H9 (cell line): ENCODE measurements around the gene PRIM2. TPM values are rescaled to one million over a fixed set of nuclear protein-coding genes. Genes with fewer than 3 reads are reported as not detected.

Experiments used
- DNase-seq: peaks from one replicate; pipeline ENCODE4 v3.0.0-alpha.2; 2017
- H2AFZ ChIP-seq: one replicate; pipeline ENCODE4 v1.6.1; 2013; ENCODE audit warnings: mild to moderate bottlenecking, low read length, control low read depth, moderate library complexity
- H2AK5ac ChIP-seq: 2 replicates; pipeline ENCODE4 v1.6.1; 2013; ENCODE audit warnings: low read length, control low read depth, mixed read lengths; ENCODE audit not compliant: insufficient read length
- H2BK120ac ChIP-seq: one replicate; pipeline ENCODE4 v1.6.1; 2013; ENCODE audit warnings: low read depth, mild to moderate bottlenecking, low read length, control low read depth, inconsistent platforms; ENCODE audit not compliant: poor library complexity, severe bottlenecking
- H2BK12ac ChIP-seq: 2 replicates; pipeline ENCODE4 v1.6.1; 2013; ENCODE audit warnings: low read length, control low read depth, mixed read lengths, low read depth; ENCODE audit not compliant: insufficient read length
- H2BK15ac ChIP-seq: 2 replicates; pipeline ENCODE4 v1.6.1; 2013; ENCODE audit warnings: low read depth, low read length, control low read depth
- H2BK20ac ChIP-seq: one replicate; pipeline ENCODE4 v1.6.1; 2013; ENCODE audit warnings: low read depth, mild to moderate bottlenecking, low read length, control low read depth, inconsistent platforms; ENCODE audit not compliant: poor library complexity, severe bottlenecking
- H2BK5ac ChIP-seq: 2 replicates; pipeline ENCODE4 v1.6.1; 2013; ENCODE audit warnings: low read length, control low read depth, mixed read lengths; ENCODE audit not compliant: insufficient read length
- H3K14ac ChIP-seq: 2 replicates; pipeline ENCODE4 v1.6.1; 2013; ENCODE audit warnings: low read length, control low read depth; ENCODE audit not compliant: insufficient read depth
- H3K18ac ChIP-seq: 2 replicates; pipeline ENCODE4 v1.6.1; 2013; ENCODE audit warnings: low read depth, mild to moderate bottlenecking, mixed read lengths, low read length, control low read depth; ENCODE audit not compliant: insufficient read length
- H3K23ac ChIP-seq: 2 replicates; pipeline ENCODE4 v1.6.1; 2013; ENCODE audit warnings: low read length, control low read depth, mixed read lengths, low read depth; ENCODE audit not compliant: insufficient read length
- H3K23me2 ChIP-seq: 2 replicates; pipeline ENCODE4 v1.6.1; 2013; ENCODE audit warnings: low read depth, mild to moderate bottlenecking, mixed read lengths, low read length, control low read depth; ENCODE audit not compliant: insufficient read length, poor library complexity, severe bottlenecking
- H3K27ac ChIP-seq: 2 replicates; pipeline ENCODE4 v1.5.1; 2013; ENCODE audit warnings: low read length, control low read depth, mixed read lengths, low read depth; ENCODE audit not compliant: insufficient read length
- H3K27me3 ChIP-seq: 2 replicates; pipeline ENCODE4 v1.6.1; 2013; ENCODE audit warnings: low read length, control low read depth, inconsistent platforms; ENCODE audit not compliant: insufficient read depth
- H3K4ac ChIP-seq: 2 replicates; pipeline ENCODE4 v1.6.1; 2013; ENCODE audit warnings: low read depth, mild to moderate bottlenecking, control low read depth, inconsistent platforms, low read length, moderate library complexity
- H3K4me1 ChIP-seq: 2 replicates; pipeline ENCODE4 v1.6.1; 2013; ENCODE audit warnings: low read length, control low read depth, inconsistent platforms; ENCODE audit not compliant: insufficient read depth
- H3K4me2 ChIP-seq: 2 replicates; pipeline ENCODE4 v1.6.1; 2013; ENCODE audit warnings: low read length, control low read depth, mixed read lengths; ENCODE audit not compliant: insufficient read length, insufficient read depth
- H3K56ac ChIP-seq: 2 replicates; pipeline ENCODE4 v1.6.1; 2013; ENCODE audit warnings: low read depth, mild to moderate bottlenecking, mixed read lengths, low read length, control low read depth; ENCODE audit not compliant: insufficient read length
- H3K79me1 ChIP-seq: 2 replicates; pipeline ENCODE4 v1.6.1; 2013; ENCODE audit warnings: low read depth, mild to moderate bottlenecking, moderate library complexity, low read length, control low read depth, inconsistent platforms; ENCODE audit not compliant: insufficient read depth, poor library complexity, severe bottlenecking
- H3K79me2 ChIP-seq: 2 replicates; pipeline ENCODE4 v1.6.1; 2013; ENCODE audit warnings: low read length, control low read depth, inconsistent platforms; ENCODE audit not compliant: insufficient read depth
- H3K9ac ChIP-seq: 2 replicates; pipeline ENCODE4 v1.6.1; 2013; ENCODE audit warnings: low read length, control low read depth, mixed read lengths; ENCODE audit not compliant: insufficient read length; ENCODE audit errors: extremely low read depth
- H3K9me3 ChIP-seq: one replicate; pipeline ENCODE4 v1.6.1; 2013; ENCODE audit warnings: low read depth, low read length, inconsistent platforms; ENCODE audit not compliant: control insufficient read depth
- H3T11ph ChIP-seq: one replicate; pipeline ENCODE4 v1.6.1; 2013; ENCODE audit warnings: mild to moderate bottlenecking, low read length, control low read depth, inconsistent platforms
- H4K20me1 ChIP-seq: one replicate; pipeline ENCODE4 v1.6.1; 2013; ENCODE audit not compliant: control insufficient read depth, insufficient read length, insufficient read depth
- H4K5ac ChIP-seq: 2 replicates; pipeline ENCODE4 v1.6.1; 2013; ENCODE audit warnings: low read depth, mild to moderate bottlenecking, mixed read lengths, low read length, control low read depth; ENCODE audit not compliant: insufficient read length
- H4K8ac ChIP-seq: replicated peaks from 2 replicates; pipeline ENCODE4 v1.6.1; 2013; ENCODE audit warnings: low read length, control low read depth, mixed read lengths, low read depth; ENCODE audit not compliant: insufficient read length
- H4K91ac ChIP-seq: 2 replicates; pipeline ENCODE4 v1.6.1; 2013; ENCODE audit warnings: low read depth, mild to moderate bottlenecking, moderate library complexity, mixed read lengths, low read length, control low read depth; ENCODE audit not compliant: insufficient read length
- H3K27ac Mint-ChIP-seq, 3 experiments: 2 replicates in 2 of 3; 3 replicates in 1 of 3; pipeline ENCODE4 v1.8.0; 2020 to 2021; ENCODE audit warnings: mixed read lengths in 3 of 3, mild to moderate bottlenecking in 1 of 3, moderate library complexity in 1 of 3
- H3K27me3 Mint-ChIP-seq: 2 replicates; pipeline ENCODE4 v1.8.0; 2021; ENCODE audit warnings: low read depth, mild to moderate bottlenecking, moderate library complexity, mixed read lengths
- H3K36me3 Mint-ChIP-seq, 3 experiments: 2 replicates in 2 of 3; 3 replicates in 1 of 3; pipeline ENCODE4 v1.8.0; 2020 to 2021; ENCODE audit warnings: low read depth in 3 of 3, mixed read lengths in 3 of 3; ENCODE audit not compliant: insufficient read depth in 1 of 3
- H3K4me1 Mint-ChIP-seq, 2 experiments: 2 replicates each; pipeline ENCODE4 v1.8.0; 2020; ENCODE audit warnings: mixed read lengths in 2 of 2
- H3K4me3 Mint-ChIP-seq, 2 experiments: 2 replicates in 1 of 2; 3 replicates in 1 of 2; pipeline ENCODE4 v1.8.0; 2020 to 2021; ENCODE audit warnings: mild to moderate bottlenecking in 2 of 2, mixed read lengths in 2 of 2, moderate library complexity in 1 of 2
- H3K9me3 Mint-ChIP-seq, 2 experiments: 2 replicates in 1 of 2; 3 replicates in 1 of 2; pipeline ENCODE4 v1.8.0; 2020; ENCODE audit warnings: mild to moderate bottlenecking in 2 of 2, mixed read lengths in 2 of 2, moderate library complexity in 1 of 2
- WGBS: extraction: QIAGEN DNeasy Blood & Tissue Kit; methylation state at CpG from one replicate; pipeline ENCODE4 v1.1.7; 2013; ENCODE audit warnings: missing lambda C conversion rate, low lambda C conversion rate, mixed read lengths; ENCODE audit not compliant: insufficient read length; ENCODE audit errors: extremely low coverage; 5-methylcytosine and 5-hydroxymethylcytosine counted together
- total RNA-seq: library from RNA; stranded (reverse); gene quantifications from 2 replicates; pipeline ENCODE4 v1.2.1, GENCODE V29; 2021
- TF ChIP-seq, protein P1 (sequence below): fragments of 200-600 bp; sonication (generic); conservative IDR thresholded peaks from 3 replicates; pipeline ENCODE4 v1.8.0; 2021; ENCODE audit warnings: antibody characterized with exemption, mild to moderate bottlenecking

The PRIM2 gene
- total RNA-seq, 1 experiment from 2014 or later = 43.0 TPM

DNA sequence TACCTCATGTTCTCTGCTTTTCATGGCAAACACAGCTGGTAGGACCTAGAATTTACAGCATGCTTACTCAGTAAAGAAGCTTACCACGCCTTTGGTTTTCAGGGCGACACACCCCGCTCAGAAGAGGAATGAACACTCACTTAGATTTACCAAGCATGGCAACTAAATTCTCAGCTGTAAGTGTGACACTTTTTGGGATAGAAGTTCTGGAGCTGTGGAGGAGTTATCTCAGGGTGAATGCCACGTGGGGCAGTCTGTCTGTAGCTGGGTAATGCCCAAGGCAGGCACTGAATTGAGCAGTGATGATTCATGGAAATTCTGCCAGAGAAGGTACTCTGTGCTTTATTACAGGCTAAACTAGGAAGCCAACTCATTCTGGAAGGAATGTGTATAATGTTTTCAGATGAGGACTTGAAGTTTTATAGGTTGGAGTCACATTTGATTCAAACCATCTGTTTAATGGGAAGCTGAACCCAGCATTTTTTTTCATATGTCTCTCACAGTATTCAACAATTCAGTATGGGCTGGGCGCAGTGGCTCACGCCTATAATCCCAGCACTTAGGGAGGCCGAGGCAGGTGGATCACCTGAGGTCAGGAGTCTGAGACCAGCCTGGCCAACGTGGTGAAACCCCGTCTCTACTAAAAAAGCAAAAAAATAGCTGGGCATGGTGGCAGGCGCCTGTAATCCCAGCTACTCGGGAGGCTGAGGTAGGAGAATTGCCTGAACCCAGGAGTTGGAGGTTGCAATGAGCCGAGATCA lies 3.5 kb upstream of the PRIM2 start:
- Histone ChIP-seq H2BK120ac (no peak overlapping the region), H3K23me2 (peaks cover 4% of the 10 kb centered on the region), H3K56ac (no peak overlapping the region), H3K4me2 (no peak overlapping the region), H2BK15ac (no peak overlapping the region), H2BK12ac (no peak overlapping the region), H2AK5ac (no peak overlapping the region), H2AFZ (no peak overlapping the region), H2BK20ac (no peak overlapping the region), H4K20me1 (no peaks in the 10 kb centered on the region), H4K5ac (no peak overlapping the region), H4K91ac (no peak overlapping the region), H3K14ac (no peak overlapping the region), H3K18ac (no peak overlapping the region), H2BK5ac (no peak overlapping the region), H3K79me1 (peaks cover under 1% of the 10 kb centered on the region), H3K79me2 (peaks cover 8% of the 10 kb centered on the region; the same call in 1 of the 2 replicates), H3T11ph (no peak overlapping the region), H3K9me3 (no peaks in the 10 kb centered on the region), H3K4ac (no peak overlapping the region), H3K4me1 (no peaks in the 10 kb centered on the region), H3K27me3 (no peaks in the 10 kb centered on the region), H4K8ac (no peak overlapping the region), H3K27ac (no peak overlapping the region), H3K9ac (no peak overlapping the region), H3K23ac (no peak overlapping the region)
- DNase-seq = no peak
- H3K4me3 Mint-ChIP-seq = no peak overlapping the region
- TF ChIP-seq, protein P1, sequence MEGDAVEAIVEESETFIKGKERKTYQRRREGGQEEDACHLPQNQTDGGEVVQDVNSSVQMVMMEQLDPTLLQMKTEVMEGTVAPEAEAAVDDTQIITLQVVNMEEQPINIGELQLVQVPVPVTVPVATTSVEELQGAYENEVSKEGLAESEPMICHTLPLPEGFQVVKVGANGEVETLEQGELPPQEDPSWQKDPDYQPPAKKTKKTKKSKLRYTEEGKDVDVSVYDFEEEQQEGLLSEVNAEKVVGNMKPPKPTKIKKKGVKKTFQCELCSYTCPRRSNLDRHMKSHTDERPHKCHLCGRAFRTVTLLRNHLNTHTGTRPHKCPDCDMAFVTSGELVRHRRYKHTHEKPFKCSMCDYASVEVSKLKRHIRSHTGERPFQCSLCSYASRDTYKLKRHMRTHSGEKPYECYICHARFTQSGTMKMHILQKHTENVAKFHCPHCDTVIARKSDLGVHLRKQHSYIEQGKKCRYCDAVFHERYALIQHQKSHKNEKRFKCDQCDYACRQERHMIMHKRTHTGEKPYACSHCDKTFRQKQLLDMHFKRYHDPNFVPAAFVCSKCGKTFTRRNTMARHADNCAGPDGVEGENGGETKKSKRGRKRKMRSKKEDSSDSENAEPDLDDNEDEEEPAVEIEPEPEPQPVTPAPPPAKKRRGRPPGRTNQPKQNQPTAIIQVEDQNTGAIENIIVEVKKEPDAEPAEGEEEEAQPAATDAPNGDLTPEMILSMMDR = no peak
- H3K9me3 Mint-ChIP-seq = peaks cover 9 to 11% of the 10 kb centered on the region in 2 experiments; a peak in 4 of 5 replicates
- H3K36me3 Mint-ChIP-seq = peaks cover 10 to 17% (median 11%) of the 10 kb centered on the region in 3 experiments
- no CpG with 5 or more reads among the region's 12 CpGs for WGBS
- H3K27me3 Mint-ChIP-seq = peaks cover 1% of the 10 kb centered on the region
- no peak overlapping the region; a peak in 1 of 7 replicates for H3K27ac Mint-ChIP-seq
- H3K4me1 Mint-ChIP-seq = peaks cover 4 to 9% of the 10 kb centered on the region in 2 experiments
